H1 (cell line): ENCODE results near the gene KIR2DL3.

Source experiments
- CHD2 ChIP-seq: IDR thresholded peaks from 2 replicates; pipeline ENCODE4 v1.6.1; 2012; ENCODE audit warnings: low read length, improper control_type of control experiment
- EZH2 ChIP-seq: fragments of 200-600 bp; sonication (generic); IDR thresholded peaks from 2 replicates; pipeline ENCODE4 v1.7.1; 2012; ENCODE audit warnings: low read depth, mild to moderate bottlenecking, moderate library complexity, low read length, inconsistent platforms; ENCODE audit not compliant: severe bottlenecking
- HDAC6 ChIP-seq: IDR thresholded peaks from one replicate; pipeline ENCODE4 v1.7.1; 2012; ENCODE audit warnings: low read depth, mild to moderate bottlenecking, inconsistent platforms, low read length, moderate library complexity
- JUND ChIP-seq: IDR thresholded peaks from 2 replicates; pipeline ENCODE4 v1.6.1; 2011; ENCODE audit warnings: mild to moderate bottlenecking, improper control_type of control experiment, low read length
- PHF8 ChIP-seq: fragments of 200-600 bp; sonication (generic); conservative IDR thresholded peaks from 2 replicates; pipeline ENCODE4 v1.7.1; 2012; ENCODE audit warnings: low read depth, mild to moderate bottlenecking, inconsistent platforms, low read length, moderate library complexity
- POLR2AphosphoS5 ChIP-seq: IDR thresholded peaks from 2 replicates; pipeline ENCODE4 v1.6.1; 2011; ENCODE audit warnings: low read depth, low read length
- RAD21 ChIP-seq, 2 experiments: IDR thresholded peaks in 1 of 2; conservative IDR thresholded peaks in 1 of 2; 2 replicates each; pipeline ENCODE4 v1.6.1; 2011; ENCODE audit warnings: low read depth in 2 of 2, low read length in 2 of 2, improper control_type of control experiment in 1 of 2, inconsistent platforms in 1 of 2, mild to moderate bottlenecking in 1 of 2, moderate library complexity in 1 of 2
- RBBP5 ChIP-seq: IDR thresholded peaks from 2 replicates; pipeline ENCODE4 v1.7.1; 2012; ENCODE audit warnings: low read depth, mild to moderate bottlenecking, inconsistent platforms, low read length, moderate library complexity, borderline replicate concordance
- SP1 ChIP-seq: IDR thresholded peaks from 2 replicates; pipeline ENCODE4 v1.6.1; 2011; ENCODE audit warnings: low read depth, low read length
- TAF1 ChIP-seq: IDR thresholded peaks from 2 replicates; pipeline ENCODE4 v1.6.1; 2011; ENCODE audit warnings: mild to moderate bottlenecking, low read depth, low read length
- YY1 ChIP-seq: IDR thresholded peaks from 2 replicates; pipeline ENCODE4 v1.6.1; 2011; ENCODE audit warnings: low read depth, mild to moderate bottlenecking, low read length
- ZNF274 ChIP-seq: IDR thresholded peaks from 2 replicates; pipeline ENCODE4 v1.7.0; 2012; ENCODE audit warnings: low read length, borderline replicate concordance; ENCODE audit errors: extremely low read depth
- TF ChIP-seq, protein P1 (sequence below): IDR thresholded peaks from 2 replicates; pipeline ENCODE4 v1.6.1; 2011; ENCODE audit warnings: low read length, improper control_type of control experiment
- TF ChIP-seq, protein P2 (sequence below), 3 experiments: IDR thresholded peaks; 1 replicate in 2 of 3; 2 replicates in 1 of 3; pipeline versions ENCODE4 v1.5.1 to v1.6.1; 2011; ENCODE audit warnings: low read length in 3 of 3, mild to moderate bottlenecking in 3 of 3, inconsistent platforms in 2 of 3, low read depth in 1 of 3, moderate library complexity in 1 of 3; ENCODE audit not compliant: insufficient read depth in 1 of 3; ENCODE audit errors: control extremely low read depth in 1 of 3

DNA sequence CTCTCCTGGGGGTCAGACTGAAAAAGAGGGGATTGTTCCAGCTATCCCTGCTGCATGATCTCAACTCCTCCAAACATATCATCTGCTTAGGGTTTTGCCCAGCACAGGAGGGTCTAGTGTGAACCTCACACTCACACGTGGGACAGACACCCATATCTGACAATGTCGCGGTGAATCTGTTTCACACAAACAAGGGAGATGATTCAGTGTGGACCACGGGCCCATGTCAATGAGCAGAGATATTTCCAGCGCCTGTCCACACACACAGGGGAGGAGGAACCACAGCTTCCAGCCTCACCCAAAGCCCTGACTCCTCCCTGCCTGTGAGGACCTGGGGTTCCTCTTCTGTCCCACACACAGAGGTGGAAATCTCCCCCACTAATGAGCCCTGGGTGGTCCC lies 43.7 kb upstream of the KIR2DL3 start:
- TF ChIP-seq CHD2 (no peak), SP1 (no peak), EZH2 (no peak), YY1 (no peak), TAF1 (no peak), JUND (no peak), ZNF274 (no peak), RAD21 (IDR thresholded peaks at IDR 0.05 in 1 of 2, conservative IDR thresholded peaks at IDR 0.05 in 1 of 2; ENCODE audit: low read depth in 2 of 2, low read length in 2 of 2) (no peak), RBBP5 (no peak), POLR2AphosphoS5 (no peak), PHF8 (no peak), HDAC6 (no peak)
- TF ChIP-seq, protein P1, sequence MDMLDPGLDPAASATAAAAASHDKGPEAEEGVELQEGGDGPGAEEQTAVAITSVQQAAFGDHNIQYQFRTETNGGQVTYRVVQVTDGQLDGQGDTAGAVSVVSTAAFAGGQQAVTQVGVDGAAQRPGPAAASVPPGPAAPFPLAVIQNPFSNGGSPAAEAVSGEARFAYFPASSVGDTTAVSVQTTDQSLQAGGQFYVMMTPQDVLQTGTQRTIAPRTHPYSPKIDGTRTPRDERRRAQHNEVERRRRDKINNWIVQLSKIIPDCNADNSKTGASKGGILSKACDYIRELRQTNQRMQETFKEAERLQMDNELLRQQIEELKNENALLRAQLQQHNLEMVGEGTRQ, result no peak
- TF ChIP-seq, protein P2, sequence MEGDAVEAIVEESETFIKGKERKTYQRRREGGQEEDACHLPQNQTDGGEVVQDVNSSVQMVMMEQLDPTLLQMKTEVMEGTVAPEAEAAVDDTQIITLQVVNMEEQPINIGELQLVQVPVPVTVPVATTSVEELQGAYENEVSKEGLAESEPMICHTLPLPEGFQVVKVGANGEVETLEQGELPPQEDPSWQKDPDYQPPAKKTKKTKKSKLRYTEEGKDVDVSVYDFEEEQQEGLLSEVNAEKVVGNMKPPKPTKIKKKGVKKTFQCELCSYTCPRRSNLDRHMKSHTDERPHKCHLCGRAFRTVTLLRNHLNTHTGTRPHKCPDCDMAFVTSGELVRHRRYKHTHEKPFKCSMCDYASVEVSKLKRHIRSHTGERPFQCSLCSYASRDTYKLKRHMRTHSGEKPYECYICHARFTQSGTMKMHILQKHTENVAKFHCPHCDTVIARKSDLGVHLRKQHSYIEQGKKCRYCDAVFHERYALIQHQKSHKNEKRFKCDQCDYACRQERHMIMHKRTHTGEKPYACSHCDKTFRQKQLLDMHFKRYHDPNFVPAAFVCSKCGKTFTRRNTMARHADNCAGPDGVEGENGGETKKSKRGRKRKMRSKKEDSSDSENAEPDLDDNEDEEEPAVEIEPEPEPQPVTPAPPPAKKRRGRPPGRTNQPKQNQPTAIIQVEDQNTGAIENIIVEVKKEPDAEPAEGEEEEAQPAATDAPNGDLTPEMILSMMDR (IDR thresholded peaks at IDR 0.05; ENCODE audit: control extremely low read depth in 1 of 3, insufficient read depth in 1 of 3, low read depth in 1 of 3, low read length in 3 of 3), result no peak
